ENCODE data around the gene MED8. TPM values are rescaled to one million over a fixed set of nuclear protein-coding genes. Genes with fewer than 3 reads are reported as not detected.

The MED8 gene
- total and polyA plus RNA-seq, 2 of the 13 experiments (the other 11 are each of a cell fraction or from before 2014, with no cell fraction given) = 16.9 to 77.4 TPM

DNA sequence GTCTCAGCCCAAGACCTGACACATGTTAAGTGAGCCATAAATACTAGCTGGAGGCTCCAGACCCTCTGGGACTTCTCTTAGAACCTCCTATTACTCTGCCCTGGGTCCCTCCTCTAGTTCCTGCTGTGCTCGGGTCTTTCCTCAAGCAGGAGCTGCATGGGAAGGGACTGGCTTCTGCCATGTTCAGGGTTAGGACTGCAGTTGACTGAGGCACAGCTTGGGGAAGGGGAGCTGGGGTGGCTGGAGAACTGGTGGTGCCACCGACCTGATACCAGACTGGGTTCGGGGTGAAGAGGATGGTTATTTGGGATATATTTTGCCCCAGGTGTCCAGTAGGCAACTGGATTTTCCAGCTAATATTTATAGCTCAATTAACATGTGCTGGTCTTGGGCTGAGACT is 48.4 kb upstream of the MED8 start:
- DNase-seq (ENCODE audit: low spot score) (no peak), FAIRE-seq (no peak), ATAC-seq (no peak)
- Histone ChIP-seq H3K27me3 (ENCODE audit: control insufficient read depth in 1 of 2, insufficient read depth in 2 of 2, low read length in 2 of 2) (no peaks in the 10 kb centered on the region), H4K20me1 (ENCODE audit: insufficient read depth, low read length) (no peaks in the 10 kb centered on the region), H3K4me3 (replicated peaks in 1 of 3; ENCODE audit: insufficient read depth in 1 of 3, low read depth in 2 of 3, low read length in 3 of 3) (no peak overlapping the region), H3K4me1 (ENCODE audit: insufficient read depth, low read length) (no peaks in the 10 kb centered on the region), H3K36me3 (replicated peaks in 1 of 2; ENCODE audit: control insufficient read depth in 1 of 2, insufficient read depth in 2 of 2, low read length in 2 of 2) (peaks cover 7 to 27% of the 10 kb centered on the region in 2 experiments; a peak in 4 of 5 replicates), H3K27ac (ENCODE audit: extremely low read length, insufficient read depth, low read length) (no peak overlapping the region), H2AFZ (ENCODE audit: low read length) (no peak overlapping the region), H3K9ac (ENCODE audit: insufficient read depth, low read depth, low read length) (no peak overlapping the region), H3K79me2 (ENCODE audit: insufficient read depth, low read length) (no peaks in the 10 kb centered on the region), H3K4me2 (ENCODE audit: low read depth, low read length) (no peak overlapping the region), H3K9me3 (ENCODE audit: low read length) (no peaks in the 10 kb centered on the region)
- 97% methylated on average over 3 of the region's 3 CpGs for WGBS (ENCODE audit: low lambda C conversion rate)
- in situ Hi-C loops (cut with HindIII; ENCODE audit: extremely low pct_ligation_motif_present, low pct_unique_long_range_greater_than_20kb) = no loop called here
- TF ChIP-seq ZNF260 (CRISPR knock-in tag; IDR thresholded peaks at IDR 0.05; ENCODE audit: borderline replicate concordance, low read depth) (no peak), ZBTB7A (CRISPR knock-in tag; IDR thresholded peaks at IDR 0.05) (no peak), KDM5A (IDR thresholded peaks at IDR 0.05; ENCODE audit: borderline replicate concordance, low read length) (no peak), PPARG (CRISPR knock-in tag; conservative IDR thresholded peaks at IDR 0.05) (no peak), MEIS2 (CRISPR knock-in tag; IDR thresholded peaks at IDR 0.05) (no peak), ZFP62 (CRISPR knock-in tag; IDR thresholded peaks at IDR 0.05) (no peak), RFX1 (IDR thresholded peaks at IDR 0.05) (no peak), SMC3 (IDR thresholded peaks at IDR 0.05; ENCODE audit: low read length) (no peak)
- TF ChIP-seq, protein P1, sequence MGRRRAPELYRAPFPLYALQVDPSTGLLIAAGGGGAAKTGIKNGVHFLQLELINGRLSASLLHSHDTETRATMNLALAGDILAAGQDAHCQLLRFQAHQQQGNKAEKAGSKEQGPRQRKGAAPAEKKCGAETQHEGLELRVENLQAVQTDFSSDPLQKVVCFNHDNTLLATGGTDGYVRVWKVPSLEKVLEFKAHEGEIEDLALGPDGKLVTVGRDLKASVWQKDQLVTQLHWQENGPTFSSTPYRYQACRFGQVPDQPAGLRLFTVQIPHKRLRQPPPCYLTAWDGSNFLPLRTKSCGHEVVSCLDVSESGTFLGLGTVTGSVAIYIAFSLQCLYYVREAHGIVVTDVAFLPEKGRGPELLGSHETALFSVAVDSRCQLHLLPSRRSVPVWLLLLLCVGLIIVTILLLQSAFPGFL (CRISPR knock-in tag; IDR thresholded peaks at IDR 0.05) = no peak
- TF ChIP-seq, protein P2, sequence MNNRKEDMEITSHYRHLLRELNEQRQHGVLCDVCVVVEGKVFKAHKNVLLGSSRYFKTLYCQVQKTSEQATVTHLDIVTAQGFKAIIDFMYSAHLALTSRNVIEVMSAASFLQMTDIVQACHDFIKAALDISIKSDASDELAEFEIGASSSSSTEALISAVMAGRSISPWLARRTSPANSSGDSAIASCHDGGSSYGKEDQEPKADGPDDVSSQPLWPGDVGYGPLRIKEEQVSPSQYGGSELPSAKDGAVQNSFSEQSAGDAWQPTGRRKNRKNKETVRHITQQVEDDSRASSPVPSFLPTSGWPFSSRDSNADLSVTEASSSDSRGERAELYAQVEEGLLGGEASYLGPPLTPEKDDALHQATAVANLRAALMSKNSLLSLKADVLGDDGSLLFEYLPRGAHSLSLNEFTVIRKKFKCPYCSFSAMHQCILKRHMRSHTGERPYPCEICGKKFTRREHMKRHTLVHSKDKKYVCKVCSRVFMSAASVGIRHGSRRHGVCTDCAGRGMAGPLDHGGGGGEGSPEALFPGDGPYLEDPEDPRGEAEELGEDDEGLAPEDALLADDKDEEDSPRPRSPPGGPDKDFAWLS (CRISPR knock-in tag; IDR thresholded peaks at IDR 0.05; ENCODE audit: borderline replicate concordance) = no peak
- TF ChIP-seq, protein P3, sequence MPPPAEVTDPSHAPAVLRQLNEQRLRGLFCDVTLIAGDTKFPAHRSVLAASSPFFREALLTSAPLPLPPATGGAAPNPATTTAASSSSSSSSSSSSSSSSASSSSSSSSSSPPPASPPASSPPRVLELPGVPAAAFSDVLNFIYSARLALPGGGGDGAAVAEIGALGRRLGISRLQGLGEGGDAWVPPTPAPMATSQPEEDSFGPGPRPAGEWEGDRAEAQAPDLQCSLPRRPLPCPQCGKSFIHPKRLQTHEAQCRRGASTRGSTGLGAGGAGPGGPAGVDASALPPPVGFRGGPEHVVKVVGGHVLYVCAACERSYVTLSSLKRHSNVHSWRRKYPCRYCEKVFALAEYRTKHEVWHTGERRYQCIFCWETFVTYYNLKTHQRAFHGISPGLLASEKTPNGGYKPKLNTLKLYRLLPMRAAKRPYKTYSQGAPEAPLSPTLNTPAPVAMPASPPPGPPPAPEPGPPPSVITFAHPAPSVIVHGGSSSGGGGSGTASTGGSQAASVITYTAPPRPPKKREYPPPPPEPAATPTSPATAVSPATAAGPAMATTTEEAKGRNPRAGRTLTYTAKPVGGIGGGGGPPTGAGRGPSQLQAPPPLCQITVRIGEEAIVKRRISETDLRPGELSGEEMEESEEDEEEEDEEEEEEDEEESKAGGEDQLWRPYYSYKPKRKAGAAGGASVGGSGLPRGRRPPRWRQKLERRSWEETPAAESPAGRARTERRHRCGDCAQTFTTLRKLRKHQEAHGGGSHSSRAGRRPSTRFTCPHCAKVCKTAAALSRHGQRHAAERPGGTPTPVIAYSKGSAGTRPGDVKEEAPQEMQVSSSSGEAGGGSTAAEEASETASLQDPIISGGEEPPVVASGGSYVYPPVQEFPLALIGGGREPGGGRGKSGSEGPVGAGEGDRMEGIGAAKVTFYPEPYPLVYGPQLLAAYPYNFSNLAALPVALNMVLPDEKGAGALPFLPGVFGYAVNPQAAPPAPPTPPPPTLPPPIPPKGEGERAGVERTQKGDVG (CRISPR knock-in tag; IDR thresholded peaks at IDR 0.05; ENCODE audit: borderline replicate concordance) = no peak
- TF ChIP-seq, protein P4, sequence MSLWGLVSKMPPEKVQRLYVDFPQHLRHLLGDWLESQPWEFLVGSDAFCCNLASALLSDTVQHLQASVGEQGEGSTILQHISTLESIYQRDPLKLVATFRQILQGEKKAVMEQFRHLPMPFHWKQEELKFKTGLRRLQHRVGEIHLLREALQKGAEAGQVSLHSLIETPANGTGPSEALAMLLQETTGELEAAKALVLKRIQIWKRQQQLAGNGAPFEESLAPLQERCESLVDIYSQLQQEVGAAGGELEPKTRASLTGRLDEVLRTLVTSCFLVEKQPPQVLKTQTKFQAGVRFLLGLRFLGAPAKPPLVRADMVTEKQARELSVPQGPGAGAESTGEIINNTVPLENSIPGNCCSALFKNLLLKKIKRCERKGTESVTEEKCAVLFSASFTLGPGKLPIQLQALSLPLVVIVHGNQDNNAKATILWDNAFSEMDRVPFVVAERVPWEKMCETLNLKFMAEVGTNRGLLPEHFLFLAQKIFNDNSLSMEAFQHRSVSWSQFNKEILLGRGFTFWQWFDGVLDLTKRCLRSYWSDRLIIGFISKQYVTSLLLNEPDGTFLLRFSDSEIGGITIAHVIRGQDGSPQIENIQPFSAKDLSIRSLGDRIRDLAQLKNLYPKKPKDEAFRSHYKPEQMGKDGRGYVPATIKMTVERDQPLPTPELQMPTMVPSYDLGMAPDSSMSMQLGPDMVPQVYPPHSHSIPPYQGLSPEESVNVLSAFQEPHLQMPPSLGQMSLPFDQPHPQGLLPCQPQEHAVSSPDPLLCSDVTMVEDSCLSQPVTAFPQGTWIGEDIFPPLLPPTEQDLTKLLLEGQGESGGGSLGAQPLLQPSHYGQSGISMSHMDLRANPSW (CRISPR knock-in tag; IDR thresholded peaks at IDR 0.05; ENCODE audit: borderline replicate concordance) = no peak
- intact Hi-C loops (cut with micrococcal nuclease; ENCODE audit: unreplicated experiment) = no loop called here
- ChIA-PET POLR2A (no interaction called here), CTCF (ENCODE audit: low intra/inter-chr PET ratio, low total read pairs) (no interaction called here)
- BruUV-seq (replicated peaks) = no TSS peak

All from HepG2 (cell line).